ENCODE results near the gene CCDC74A. TPM values are rescaled to one million over a fixed set of nuclear protein-coding genes. Genes with fewer than 3 reads are reported as not detected.
"Not testable (repeated sequence)": the region's sequence is repeated elsewhere in the genome, so short reads cannot be mapped to it uniquely, and the experiment has no call there.

CCDC74A gene
- polyA plus RNA-seq, 1 donor: 1.8 TPM

- DNase-seq (ENCODE audit: low read depth): no peak
These were observed 29.3 kb downstream of the CCDC74A start for GRCh38 chr2:131556998-131557397.

- no peak for DNase-seq (ENCODE audit: low read depth)
These were observed 30.1 kb downstream of the CCDC74A start for GRCh38 chr2:131557558-131558321.

GRCh38 chr2:131566371-131566770, 38.7 kb downstream of the CCDC74A start:
- no peak for DNase-seq (ENCODE audit: low read depth)

GRCh38 chr2:131567891-131568290, 40.2 kb downstream of the CCDC74A start:
- DNase-seq (ENCODE audit: low read depth): no peak

GRCh38 chr2:131568401-131568800, 40.7 kb downstream of the CCDC74A start:
- DNase-seq (ENCODE audit: low read depth): not testable (repeated sequence)

- no peak for DNase-seq (ENCODE audit: low read depth)
These were observed 44.5 kb downstream of the CCDC74A start for GRCh38 chr2:131572175-131572574.

GRCh38 chr2:131577812-131578211, 50.1 kb downstream of the CCDC74A start:
- no peak for DNase-seq (ENCODE audit: low read depth)

- DNase-seq (ENCODE audit: low read depth): no peak
These were observed 52.5 kb downstream of the CCDC74A start for GRCh38 chr2:131580187-131580586.

Other genes with a start within 250 kb of the CCDC74A start
- 1.2 TPM for gene RAB6D, start 163.7 kb upstream of the CCDC74A start, polyA plus RNA-seq (ENCODE audit: insufficient read length)
- 0.72 TPM for gene TUBA3D, start 51.8 kb upstream of the CCDC74A start, polyA plus RNA-seq (ENCODE audit: insufficient read length)
- 49.9 TPM for gene MZT2A, start 35.5 kb upstream of the CCDC74A start, polyA plus RNA-seq (ENCODE audit: insufficient read length)

All from forelimb muscle (tissue), 1 donor.